Gastrocnemius medialis (tissue), 4 donors: ENCODE results near the gene PSMB2. TPM values are rescaled to one million over a fixed set of nuclear protein-coding genes. Genes with fewer than 3 reads are reported as not detected.

Experiments used
- ATAC-seq, 2 donors: fragments of 150-250 bp; one replicate each; pipeline ENCODE4 v1.9.1; 2016
- DNase-seq, 2 donors: peaks; one replicate each; pipeline ENCODE4 v3.0.0-alpha.2; 2019
- H3K27ac ChIP-seq, 4 donors: fragments of 200-600 bp; sonication (generic); 1 replicate in 1 of 4; 2 replicates in 3 of 4; pipeline ENCODE4 v1.5.1; 2016 to 2018; ENCODE audit warnings: mild to moderate bottlenecking in 2 of 4, moderate library complexity in 1 of 4
- H3K27me3 ChIP-seq, 3 donors: fragments of 200-600 bp; sonication (generic) in 2 of 3; 1 replicate in 1 of 3; 2 replicates in 2 of 3; pipeline versions ENCODE4 v1.5.1 to v1.6.0; 2016 to 2019; ENCODE audit warnings: mild to moderate bottlenecking in 1 of 3, moderate library complexity in 1 of 3
- H3K36me3 ChIP-seq, 2 donors: fragments of 200-600 bp; sonication (generic) in 1 of 2; one replicate each; pipeline ENCODE4 v1.5.1; 2017 to 2018
- H3K4me1 ChIP-seq, 2 donors: fragments of 200-600 bp; sonication (generic) in 1 of 2; one replicate each; pipeline ENCODE4 v1.5.1; 2016 to 2017; ENCODE audit warnings: mild to moderate bottlenecking in 2 of 2
- H3K4me3 ChIP-seq, 4 donors: fragments of 200-600 bp; sonication (generic) in 3 of 4; 1 replicate in 1 of 4; 2 replicates in 3 of 4; pipeline ENCODE4 v1.5.1; 2016 to 2019; ENCODE audit warnings: mild to moderate bottlenecking in 2 of 4
- H3K9me3 ChIP-seq, 3 donors: fragments of 200-600 bp; sonication (generic) in 2 of 3; 1 replicate in 1 of 3; 2 replicates in 2 of 3; pipeline ENCODE4 v1.5.1; 2016 to 2019
- CTCF ChIP-seq, 5 experiments: fragments of 450-650 bp in 3 of 5; fragments of 200-600 bp in 2 of 5; sonication (generic) in 2 of 5; IDR thresholded peaks in 4 of 5; conservative IDR thresholded peaks in 1 of 5; 1 replicate in 4 of 5; 2 replicates in 1 of 5; pipeline ENCODE4 v1.5.1; 2016 to 2019; ENCODE audit warnings: antibody characterized with exemption in 5 of 5, mild to moderate bottlenecking in 3 of 5, moderate library complexity in 3 of 5
- POLR2A ChIP-seq, 2 donors: fragments of 450-650 bp; IDR thresholded peaks; one replicate each; pipeline ENCODE4 v1.6.1; 2017; ENCODE audit warnings: antibody characterized with exemption in 2 of 2, mild to moderate bottlenecking in 2 of 2, moderate library complexity in 2 of 2
- in situ Hi-C, 4 donors: fragments of 200-750 bp; cut with MboI; loops; one replicate each; pipeline versions ENCODE4 v1.15.0 to v1.8.0; 2017; ENCODE audit warnings: low sequenced_read_pairs in 4 of 4
- intact Hi-C: fragments of 100-400 bp; cut with DNase I; formaldehyde crosslinking; loops from one replicate; pipeline ENCODE4 v1.15.1; 2023; ENCODE audit warnings: low total_unique reads
- total RNA-seq, 4 donors: library from RNA; depleted of rRNA; stranded (reverse); fragments of >200 nt; gene quantifications; one replicate each; pipeline versions ENCODE4 v1.1.0 to v1.2.3, GENCODE V29; 2016

The PSMB2 gene
- total RNA-seq, 4 donors from 2014 or later = 65.2 to 119 (median 89.9) TPM

GRCh38 chr1:35576061-35576765 is 65.1 kb downstream of the PSMB2 start:
- no peak for ATAC-seq
- intact Hi-C loops = no loop called here
- DNase-seq = no peak
- Histone ChIP-seq H3K4me3 (no peak overlapping the region), H3K36me3 (no peaks in the 10 kb centered on the region), H3K27ac (no peak overlapping the region), H3K4me1 (peaks cover 0 to 8% of the 10 kb centered on the region in 2 donors), H3K9me3 (no peaks in the 10 kb centered on the region), H3K27me3 (peaks cover 66 to 72% (median 71%) of the 10 kb centered on the region in 3 donors)
- TF ChIP-seq POLR2A (IDR thresholded peaks at IDR 0.05) = no peak
- in situ Hi-C loops = no loop called here

GRCh38 chr1:35575416-35575958 is 65.8 kb downstream of the PSMB2 start:
- H3K27ac ChIP-seq = no peak overlapping the region
- in situ Hi-C loops (no loop called here), intact Hi-C loops (no loop called here)
- peaks cover 67 to 79% (median 73%) of the 10 kb centered on the region in 3 donors for H3K27me3 ChIP-seq
- TF ChIP-seq POLR2A (IDR thresholded peaks at IDR 0.05) (no peak), CTCF (IDR thresholded peaks at IDR 0.05 in 4 of 5, conservative IDR thresholded peaks at IDR 0.05 in 1 of 5) (no peak)
- no peaks in the 10 kb centered on the region for H3K36me3 ChIP-seq
- peaks cover 0 to 8% of the 10 kb centered on the region in 2 donors for H3K4me1 ChIP-seq
- no peaks in the 10 kb centered on the region for H3K9me3 ChIP-seq
- ATAC-seq = no peak
- DNase-seq = peak in 1 of 2 donors; percentile 6
- no peak overlapping the region for H3K4me3 ChIP-seq

GRCh38 chr1:35574655-35575415 is 66.5 kb downstream of the PSMB2 start:
- Histone ChIP-seq H3K27ac (no peak overlapping the region), H3K4me1 (peaks cover under 1 to 8% of the 10 kb centered on the region in 2 donors), H3K36me3 (no peaks in the 10 kb centered on the region), H3K27me3 (peaks cover 69 to 85% (median 76%) of the 10 kb centered on the region in 3 donors), H3K9me3 (no peaks in the 10 kb centered on the region), H3K4me3 (no peak overlapping the region)
- DNase-seq (peak in 1 of 2 donors; percentile 5), ATAC-seq (no peak)
- intact Hi-C loops = no loop called here
- TF ChIP-seq CTCF (IDR thresholded peaks at IDR 0.05 in 4 of 5, conservative IDR thresholded peaks at IDR 0.05 in 1 of 5) (no peak), POLR2A (IDR thresholded peaks at IDR 0.05) (no peak)
- in situ Hi-C loops = no loop called here

- no peak overlapping the region for H3K27ac ChIP-seq
- no peaks in the 10 kb centered on the region for H3K9me3 ChIP-seq
- DNase-seq (no peak), ATAC-seq (no peak)
- H3K4me1 ChIP-seq = peaks cover 3 to 8% of the 10 kb centered on the region in 2 donors
- peaks cover 69 to 91% (median 79%) of the 10 kb centered on the region in 3 donors for H3K27me3 ChIP-seq
- TF ChIP-seq POLR2A (IDR thresholded peaks at IDR 0.05) = no peak
- no peaks in the 10 kb centered on the region for H3K36me3 ChIP-seq
- no peak overlapping the region for H3K4me3 ChIP-seq
- intact Hi-C loops = no loop called here
- in situ Hi-C loops = no loop called here
These were observed 67.1 kb downstream of the PSMB2 start for GRCh38 chr1:35574125-35574654.

GRCh38 chr1:35573198-35574124 is 67.9 kb downstream of the PSMB2 start, which contains the start of gene TFAP2E:
Gene TFAP2E (plus strand): TSS chr1:35573314. CDS start chr1:35573578, 264 bp downstream.
- H3K4me1 ChIP-seq = peaks cover 3 to 8% of the 10 kb centered on the region in 2 donors
- peaks cover 67 to 89% (median 74%) of the 10 kb centered on the region in 3 donors for H3K27me3 ChIP-seq
- DNase-seq (peak in 1 of 2 donors; percentile 6), ATAC-seq (no peak)
- no peaks in the 10 kb centered on the region for H3K36me3 ChIP-seq
- H3K4me3 ChIP-seq = peak within 1 kb of the TSS; percentile 34 to 45 (median 42)
- intact Hi-C loops = no loop called here
- H3K9me3 ChIP-seq = no peaks in the 10 kb centered on the region
- H3K27ac ChIP-seq = no peak within 1 kb of the TSS
- no peak for TF ChIP-seq CTCF (IDR thresholded peaks at IDR 0.05 in 4 of 5, conservative IDR thresholded peaks at IDR 0.05 in 1 of 5)
- no peak for TF ChIP-seq POLR2A (IDR thresholded peaks at IDR 0.05)
- in situ Hi-C loops = no loop called here
